GM18951 (cell line): ENCODE data around the gene SLC35F4.

Experiments
- POLR2A ChIP-seq: IDR thresholded peaks from 4 replicates; pipeline ENCODE4 v1.6.1; 2011; ENCODE audit warnings: mild to moderate bottlenecking; ENCODE audit not compliant: insufficient read length, insufficient read depth; ENCODE audit errors: extremely low read depth
- in situ Hi-C: fragments of 300-500 bp; cut with MboI; formaldehyde crosslinking; loops from one replicate; pipeline ENCODE4 v1.12.0; 2022; ENCODE audit warnings: low sequenced_read_pairs, mixed read lengths, inconsistent platforms; ENCODE audit not compliant: unreplicated experiment

Gene SLC35F4

DNA sequence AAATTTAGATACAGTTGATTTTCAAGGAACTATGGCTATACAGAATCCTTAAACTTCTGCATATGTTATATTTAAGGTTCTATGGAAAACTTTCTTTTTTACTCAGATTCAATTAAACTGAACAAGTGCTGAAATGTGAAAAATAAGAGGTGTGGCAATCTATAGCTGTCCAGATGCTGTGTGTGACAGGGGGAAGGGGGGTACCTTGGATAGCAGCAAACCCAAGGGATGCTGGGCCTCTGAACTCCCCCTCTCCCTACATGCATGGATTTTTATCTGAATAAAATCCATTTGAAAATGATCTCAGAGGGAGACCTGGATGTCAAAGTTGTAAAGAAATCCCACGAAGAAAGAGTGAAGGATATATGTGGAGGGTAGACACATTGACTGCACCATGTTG lies 289.4 kb downstream of the SLC35F4 start:
- TF ChIP-seq POLR2A: no peak
- in situ Hi-C loops: no loop called here

DNA sequence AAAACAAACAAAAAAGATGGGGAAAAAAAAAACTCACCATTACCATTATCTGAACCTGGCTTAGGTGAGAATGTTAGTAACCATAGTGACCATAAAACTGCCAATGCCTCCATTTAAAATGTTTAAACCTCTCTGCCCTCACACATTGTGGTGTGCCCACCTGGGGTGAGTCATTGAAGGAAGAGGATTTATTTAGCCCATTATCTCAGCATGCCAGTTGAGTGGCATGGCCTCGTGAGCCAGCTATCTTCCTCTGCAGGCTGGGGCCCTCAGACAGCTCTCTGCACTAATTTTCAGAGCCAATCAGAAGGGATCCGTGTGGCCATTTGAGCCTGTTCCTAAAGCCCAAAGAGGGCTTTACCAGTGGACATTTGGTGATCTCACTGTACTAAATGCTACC lies 290.4 kb downstream of the SLC35F4 start:
- TF ChIP-seq POLR2A: no peak
- in situ Hi-C loops: no loop called here

DNA sequence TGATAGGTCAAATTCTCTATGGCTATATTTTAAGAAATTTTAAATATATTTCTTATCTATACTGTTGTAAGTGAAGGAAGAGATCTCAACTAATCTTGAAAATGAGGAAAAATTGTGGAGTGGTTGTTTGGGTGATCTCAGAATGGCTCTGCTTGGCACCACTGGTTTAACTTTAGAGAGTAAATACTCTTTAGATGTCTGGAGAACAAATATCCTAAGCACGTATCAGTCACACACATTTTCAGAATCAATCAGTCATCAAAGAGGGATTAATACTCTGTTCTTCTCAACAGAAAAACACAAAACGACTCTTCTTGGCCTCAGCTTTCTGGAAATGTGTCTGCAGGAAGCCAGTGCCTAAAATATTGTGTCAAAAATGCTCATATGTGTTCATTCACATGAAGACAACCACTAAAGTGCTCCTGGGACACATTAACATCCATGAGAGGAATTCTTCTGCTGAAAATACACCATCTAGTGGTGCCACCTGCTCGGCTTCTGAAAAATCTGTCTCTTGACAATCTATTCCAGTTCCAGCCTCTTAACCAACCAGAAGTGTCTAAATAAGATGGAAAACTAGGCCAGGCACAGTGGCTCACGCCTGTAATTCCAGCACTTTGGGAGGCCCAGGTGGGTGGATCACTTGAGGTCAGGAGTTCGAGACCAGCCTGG lies 291.1 kb downstream of the SLC35F4 start:
- TF ChIP-seq POLR2A: no peak
- in situ Hi-C loops: no loop called here

DNA sequence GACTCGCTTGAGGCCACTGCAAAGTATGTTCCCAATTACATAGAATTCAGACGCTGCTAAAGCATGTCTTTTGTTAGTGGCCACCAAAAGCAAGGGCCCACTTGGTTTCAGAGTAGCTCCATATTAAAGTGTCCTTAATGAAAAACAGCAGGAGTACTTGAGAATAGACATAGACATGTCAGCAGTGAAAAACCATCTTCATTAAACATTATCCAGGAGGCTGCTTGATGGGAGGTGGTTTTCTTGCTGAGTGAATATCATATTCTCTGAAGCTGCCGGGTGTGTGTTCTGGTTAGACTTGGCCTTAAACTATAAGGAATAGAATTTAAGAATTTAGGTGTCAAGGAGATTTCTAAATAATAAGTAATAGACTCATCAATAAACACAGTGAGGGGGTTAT lies 292.7 kb downstream of the SLC35F4 start:
- TF ChIP-seq POLR2A: no peak
- in situ Hi-C loops: no loop called here

DNA sequence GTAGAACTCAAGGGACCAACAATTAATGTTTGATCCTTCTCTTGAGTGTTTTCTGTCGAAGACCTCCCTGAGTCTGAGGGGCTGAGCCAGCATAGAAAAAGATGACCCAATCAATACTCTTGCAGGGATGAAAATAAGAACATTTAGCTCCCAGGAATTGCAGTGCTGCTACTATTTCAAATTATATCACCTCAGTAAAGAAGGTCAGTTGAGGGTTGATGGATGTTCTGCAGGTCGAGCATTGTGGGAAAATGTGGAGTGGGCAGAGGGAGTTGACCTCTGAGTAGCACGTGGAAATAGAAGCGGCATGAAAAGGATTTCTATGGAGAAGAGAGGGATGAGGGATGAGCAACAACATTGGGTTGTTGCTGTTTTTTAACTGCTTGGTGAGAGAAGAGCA lies 297.3 kb downstream of the SLC35F4 start:
- in situ Hi-C loops: no loop called here

DNA sequence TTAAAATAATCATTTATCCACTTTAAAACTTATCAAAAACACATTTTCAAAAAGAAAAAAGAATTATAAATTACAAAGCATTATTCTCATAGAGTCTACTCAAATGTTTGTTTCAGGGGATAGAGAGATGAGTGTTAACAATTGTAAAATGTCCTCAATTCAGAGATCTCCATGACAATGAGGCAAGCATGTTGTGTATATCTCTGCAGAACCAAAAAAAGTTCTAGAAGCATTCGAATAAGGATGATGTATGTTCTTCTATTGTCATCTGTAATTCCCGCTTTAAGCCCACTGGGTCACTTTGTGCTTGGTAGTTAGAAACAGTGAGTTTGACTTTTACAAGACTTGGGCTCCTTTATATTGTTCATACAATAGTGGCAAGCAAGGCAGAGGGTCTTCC lies 298.7 kb downstream of the SLC35F4 start:
- in situ Hi-C loops: no loop called here
- TF ChIP-seq POLR2A: no peak

More for the DNA sequence above, 297.3 kb downstream of the SLC35F4 start:
- TF ChIP-seq POLR2A: no peak

DNA sequence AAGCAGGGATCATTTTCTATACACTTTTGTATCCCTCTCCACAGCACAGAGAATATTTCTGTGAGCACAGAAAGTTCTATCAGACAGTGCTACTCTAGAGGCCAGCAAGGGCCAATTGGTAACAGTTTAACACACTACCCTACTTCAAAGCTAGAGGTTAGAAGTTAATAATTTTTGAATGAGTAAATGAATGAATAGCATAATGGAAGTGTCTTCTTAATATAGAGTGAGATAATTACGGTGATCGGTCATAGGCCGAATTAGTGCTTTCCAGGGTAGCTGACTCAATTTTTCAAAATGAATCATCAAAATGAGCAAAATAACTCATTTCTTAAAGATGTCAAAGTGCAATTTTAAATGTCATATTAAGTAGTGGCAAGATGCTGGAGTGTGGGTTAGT lies 305.2 kb downstream of the SLC35F4 start:
- in situ Hi-C loops: no loop called here
- no peak for TF ChIP-seq POLR2A

DNA sequence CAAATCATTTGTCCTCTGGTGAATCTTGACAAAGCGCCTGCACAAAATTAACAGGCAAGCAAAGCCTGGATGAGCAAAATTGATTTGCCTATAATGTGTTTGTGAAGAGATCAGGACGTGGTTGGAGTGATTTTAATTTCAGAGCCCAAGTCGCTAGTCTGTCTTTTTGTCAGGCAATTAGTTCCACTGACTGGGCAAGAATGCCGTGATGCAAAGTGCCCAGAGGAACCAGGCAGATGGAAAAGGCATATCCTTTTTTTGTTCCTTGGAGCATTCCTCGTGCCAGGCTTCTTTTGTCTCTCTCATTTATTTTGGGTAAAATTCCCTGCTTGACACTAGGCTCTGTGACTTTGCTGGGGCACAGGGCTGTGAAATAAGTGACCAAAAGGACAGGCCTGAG lies 306.3 kb downstream of the SLC35F4 start:
- no peak for TF ChIP-seq POLR2A
- in situ Hi-C loops: no loop called here

DNA sequence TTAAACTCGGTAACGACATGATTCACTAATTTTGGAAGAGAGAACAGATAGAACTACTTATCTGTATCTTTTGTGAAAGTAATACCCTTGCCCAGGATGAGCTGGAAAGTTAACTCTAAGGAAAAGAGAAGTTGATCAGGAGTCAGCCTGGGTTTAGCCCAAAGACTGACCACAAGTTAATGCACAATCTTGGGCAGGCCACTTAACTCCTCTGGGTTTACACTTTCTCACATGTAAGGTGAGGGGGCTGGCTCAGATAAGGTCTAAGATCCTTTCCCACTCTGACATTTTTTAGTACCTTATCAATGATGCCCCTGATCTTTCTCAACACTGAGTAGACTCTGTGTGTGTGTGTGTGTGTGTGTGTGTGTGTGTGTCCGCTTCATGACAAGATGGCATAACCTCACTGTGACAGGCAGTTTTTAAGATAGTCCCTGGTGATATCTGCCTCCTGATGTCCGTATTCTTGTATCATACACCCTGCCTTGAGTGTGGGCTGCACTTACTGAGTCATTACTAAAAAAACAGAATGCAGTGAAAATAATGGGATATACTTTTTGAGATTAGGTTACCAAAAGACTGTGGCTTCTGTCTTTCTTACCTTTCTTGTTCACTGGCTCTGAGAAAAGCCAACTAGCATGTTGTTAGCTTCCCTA lies 316.0 kb downstream of the SLC35F4 start:
- in situ Hi-C loops: loop anchor here (25.0 kb wide), 2 partner anchors 312 to 512 kb away; partner anchors contain the start of gene SLC35F4
- no peak for TF ChIP-seq POLR2A

DNA sequence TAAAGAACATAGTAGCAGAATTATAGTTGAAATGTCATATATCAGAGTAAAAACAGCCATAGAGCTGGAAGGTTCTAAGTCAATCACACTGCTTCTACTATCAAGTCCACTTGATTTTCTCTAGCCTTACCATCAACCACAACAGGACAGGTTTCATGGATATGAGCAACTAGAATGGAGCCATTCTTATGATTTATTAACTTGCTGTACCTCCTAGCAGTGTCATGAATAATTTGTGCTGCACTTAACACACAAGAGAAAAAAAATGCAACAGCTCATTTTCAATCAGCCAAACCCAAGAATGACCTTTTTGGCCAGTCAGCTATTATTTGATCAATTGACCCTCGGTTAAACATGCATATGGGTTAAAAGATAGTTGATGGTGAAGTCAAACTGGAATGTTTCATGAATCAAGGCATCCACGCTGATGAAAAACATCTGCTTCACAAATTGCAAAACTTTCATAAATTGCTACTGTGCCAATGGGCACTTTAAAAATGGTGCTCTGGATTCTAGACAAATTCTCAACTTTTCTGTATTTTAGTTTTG lies 316.8 kb downstream of the SLC35F4 start:
- in situ Hi-C loops: loop anchor here (25.0 kb wide), 2 partner anchors 313 to 513 kb away; partner anchors contain the start of gene SLC35F4

DNA sequence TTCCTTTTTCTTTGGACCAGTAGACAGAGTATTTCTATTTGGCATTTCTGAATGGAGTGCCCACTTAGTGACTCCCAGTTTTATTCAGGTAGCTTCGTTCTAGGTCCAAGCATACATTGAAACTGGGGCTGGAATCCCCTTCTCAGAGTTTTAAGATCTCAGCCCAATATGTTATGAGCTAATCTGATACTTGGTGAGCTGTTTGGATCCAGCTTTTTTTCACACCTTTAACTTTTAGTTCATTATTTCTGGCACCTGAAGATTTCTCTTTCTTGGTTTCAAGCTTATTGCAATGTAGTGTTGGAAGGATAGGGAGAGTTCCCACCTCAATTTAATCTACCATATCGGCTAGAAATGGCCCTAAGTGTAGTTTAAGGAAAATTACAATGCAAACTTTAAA lies 318.8 kb downstream of the SLC35F4 start:
- in situ Hi-C loops: loop anchor here (25.0 kb wide), 2 partner anchors 315 to 515 kb away; partner anchors contain the start of gene SLC35F4
- no peak for TF ChIP-seq POLR2A

More for the DNA sequence above, 316.8 kb downstream of the SLC35F4 start:
- TF ChIP-seq POLR2A: no peak

DNA sequence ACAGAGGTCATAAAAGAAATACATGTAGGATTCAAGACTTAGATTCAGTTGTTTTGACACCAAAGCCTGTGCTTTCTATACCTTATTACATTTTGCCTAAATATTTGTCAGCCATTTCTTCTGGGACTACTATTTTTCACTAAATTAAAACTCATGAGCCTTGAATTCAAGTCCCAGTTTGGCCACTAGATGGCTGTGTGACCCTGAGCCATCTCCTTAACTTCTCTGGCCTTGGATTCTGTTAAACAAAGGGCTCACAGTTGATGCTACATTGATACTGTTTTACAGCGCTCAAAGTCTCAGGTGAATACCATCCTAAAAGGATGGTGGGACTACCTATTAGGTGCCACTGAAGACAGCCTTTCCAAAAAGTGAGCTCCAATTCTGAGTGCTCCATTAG lies 332.7 kb downstream of the SLC35F4 start:
- in situ Hi-C loops: loop anchor here (25.0 kb wide), 2 partner anchors 329 to 529 kb away; partner anchors contain the start of gene SLC35F4

DNA sequence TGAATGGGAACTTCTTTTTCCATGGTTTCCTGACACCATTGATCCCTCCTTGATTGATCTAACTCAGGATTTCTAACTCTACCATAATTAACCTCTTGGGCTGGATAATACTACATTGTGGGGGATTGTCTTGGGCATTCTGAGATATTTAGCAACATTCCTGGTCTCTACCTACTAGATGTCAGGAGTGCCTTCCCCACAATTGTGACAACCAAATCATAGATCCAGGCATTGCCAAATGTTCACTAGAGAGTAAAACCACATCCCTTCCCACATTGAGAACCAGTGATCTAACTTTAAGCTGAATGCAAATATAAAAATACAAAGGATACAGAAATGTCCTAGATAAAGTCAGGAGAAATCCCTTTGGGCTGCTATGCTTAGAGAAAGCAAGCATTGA lies 335.3 kb downstream of the SLC35F4 start:
- TF ChIP-seq POLR2A: no peak
- in situ Hi-C loops: loop anchor here (25.0 kb wide), 2 partner anchors 332 to 532 kb away; partner anchors contain the start of gene SLC35F4

More for the DNA sequence above, 332.7 kb downstream of the SLC35F4 start:
- no peak for TF ChIP-seq POLR2A
